HTERT RPE-1 (cell line): ENCODE measurements around the gene TBC1D8B.
"Not testable (repeated sequence)": the region's sequence is repeated elsewhere in the genome, so short reads cannot be mapped to it uniquely, and the experiment has no call there.

Experiments used
- in situ Hi-C: fragments of 300-500 bp; cut with MboI; formaldehyde crosslinking; loops from 4 replicates; pipeline ENCODE4 v1.14.3; 2020; ENCODE audit warnings: low sequenced_read_pairs

The TBC1D8B gene

DNA sequence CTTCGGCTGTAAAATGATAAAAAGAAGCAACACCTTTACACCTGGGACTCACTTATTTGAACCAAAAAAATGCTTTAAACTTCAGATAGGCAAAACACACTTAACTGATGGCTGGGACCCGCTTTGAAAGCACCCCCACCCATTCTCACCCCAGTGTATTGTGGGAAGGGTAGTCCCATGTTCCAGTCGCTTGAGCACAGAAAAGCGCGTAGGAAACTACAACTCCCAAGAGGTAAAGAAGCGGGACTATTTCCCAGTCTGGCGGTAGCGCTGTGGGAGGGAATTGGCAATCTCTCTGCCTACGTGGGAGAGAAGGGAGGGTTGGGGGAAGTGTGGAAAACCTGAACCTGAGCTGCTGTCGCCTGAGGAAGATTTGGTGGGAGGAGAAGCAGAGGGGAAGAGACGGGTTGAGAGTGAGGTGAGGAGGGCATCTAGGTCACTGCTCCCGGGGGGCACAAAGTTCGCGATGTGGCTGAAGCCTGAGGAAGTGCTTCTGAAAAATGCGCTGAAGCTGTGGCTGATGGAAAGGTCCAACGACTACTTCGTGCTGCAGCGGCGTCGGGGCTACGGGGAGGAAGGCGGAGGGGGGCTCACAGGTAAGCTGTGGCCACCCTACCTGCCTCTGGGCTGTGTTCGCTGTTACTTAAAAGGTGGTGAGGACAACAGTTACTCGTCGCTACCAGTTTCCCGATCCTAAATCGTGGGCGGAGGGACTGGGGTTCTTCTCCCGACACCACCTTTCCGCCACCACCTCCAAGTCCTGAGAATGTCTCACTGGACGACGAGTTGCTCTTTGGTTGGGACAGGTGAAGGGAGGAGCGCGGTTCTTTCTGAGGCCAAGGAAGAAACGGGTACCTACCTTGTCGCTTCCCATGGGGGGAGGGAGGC, at the start of gene TBC1D8B:
TBC1D8B (plus strand) TSS at position 286 of the 888 bp plus-strand sequence; CDS start at position 467, 181 bp downstream.
- in situ Hi-C loops, result no loop called here

GRCh38 chrX:106769288-106769687, 33.2 kb upstream of the TBC1D8B start:
- in situ Hi-C loops, result not testable (repeated sequence)

- in situ Hi-C loops, result no loop called here
Observed at GRCh38 chrX:106774981-106775380, 27.5 kb upstream of the TBC1D8B start.

GRCh38 chrX:106780264-106780663, 22.2 kb upstream of the TBC1D8B start:
- in situ Hi-C loops, result no loop called here

- in situ Hi-C loops, result no loop called here
Observed at GRCh38 chrX:106780664-106781377, 21.7 kb upstream of the TBC1D8B start.

DNA sequence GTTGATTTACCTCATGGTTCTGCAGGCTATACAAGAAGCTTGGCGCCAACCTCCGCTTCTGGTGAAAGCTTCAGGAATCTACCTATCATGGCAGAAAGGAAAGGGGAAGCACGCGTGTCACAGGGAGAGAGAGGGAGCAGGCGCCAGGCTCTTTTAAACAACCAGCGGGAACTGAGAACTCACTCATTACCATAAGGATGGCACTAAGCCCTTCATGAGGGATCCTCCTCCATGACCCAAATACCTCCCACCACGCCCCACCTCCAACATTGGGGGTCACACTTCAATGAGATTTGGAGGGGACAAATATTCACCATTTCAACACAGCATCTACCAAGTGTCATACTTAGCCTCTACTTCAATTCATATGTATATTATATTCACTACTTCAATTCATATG, 18.8 kb upstream of the TBC1D8B start:
- in situ Hi-C loops, result no loop called here

- in situ Hi-C loops, result no loop called here
Observed at GRCh38 chrX:106791495-106791894, 11.0 kb upstream of the TBC1D8B start.

- in situ Hi-C loops, result no loop called here
Observed at GRCh38 chrX:106802063-106802387, 448 bp upstream of the TBC1D8B start.

- in situ Hi-C loops, result no loop called here
Observed at GRCh38 chrX:106811131-106811910, 8.8 kb downstream of the TBC1D8B start.

DNA sequence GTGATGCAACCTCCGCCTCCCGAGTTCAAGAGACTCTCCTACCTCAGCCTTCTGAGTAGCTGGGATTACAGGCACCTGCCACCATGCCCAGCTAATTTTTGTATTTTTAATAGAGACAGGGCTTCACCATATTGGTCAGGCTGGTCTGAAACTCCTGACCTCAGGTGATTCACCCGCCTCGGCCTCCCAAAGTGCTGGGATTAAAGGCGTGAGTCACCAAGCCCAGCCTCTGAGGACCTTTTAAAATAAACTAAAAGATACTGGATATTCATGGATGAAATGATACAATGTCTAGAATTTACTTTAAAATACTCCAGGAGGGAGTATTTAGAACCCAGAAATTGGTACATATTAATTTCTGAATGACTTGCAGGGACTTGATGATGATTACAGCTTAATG, 10.5 kb downstream of the TBC1D8B start:
- in situ Hi-C loops, result not testable (repeated sequence)

GRCh38 chrX:106814093-106814492, 11.6 kb downstream of the TBC1D8B start:
- in situ Hi-C loops, result not testable (repeated sequence)

- in situ Hi-C loops, result no loop called here
Observed at GRCh38 chrX:106862972-106863688, 60.7 kb downstream of the TBC1D8B start.

GRCh38 chrX:106863697-106864096, 61.2 kb downstream of the TBC1D8B start:
- in situ Hi-C loops, result no loop called here

- in situ Hi-C loops, result not testable (repeated sequence)
Observed at GRCh38 chrX:106872796-106873195, 70.3 kb downstream of the TBC1D8B start.

DNA sequence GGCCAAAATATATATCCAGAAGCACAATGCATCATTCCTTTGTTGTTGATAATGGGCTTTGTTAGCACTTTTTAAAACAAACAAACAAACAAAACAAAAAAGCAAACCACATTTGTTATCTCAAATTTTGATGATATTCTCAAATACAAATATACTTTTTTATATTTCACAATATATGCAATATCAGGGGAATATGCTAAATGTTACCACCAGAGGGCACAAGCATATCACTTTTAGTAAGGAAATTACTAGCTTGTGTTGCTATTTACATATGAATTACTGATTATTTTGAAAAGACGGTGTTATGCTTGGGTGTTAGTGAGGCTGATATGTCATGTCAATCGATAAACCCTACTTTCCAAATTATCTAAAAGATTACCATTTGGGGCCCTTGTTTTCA, 71.6 kb downstream of the TBC1D8B start:
- in situ Hi-C loops, result no loop called here

- in situ Hi-C loops, result no loop called here
Observed at GRCh38 chrX:106875151-106875550, 72.7 kb downstream of the TBC1D8B start.

DNA sequence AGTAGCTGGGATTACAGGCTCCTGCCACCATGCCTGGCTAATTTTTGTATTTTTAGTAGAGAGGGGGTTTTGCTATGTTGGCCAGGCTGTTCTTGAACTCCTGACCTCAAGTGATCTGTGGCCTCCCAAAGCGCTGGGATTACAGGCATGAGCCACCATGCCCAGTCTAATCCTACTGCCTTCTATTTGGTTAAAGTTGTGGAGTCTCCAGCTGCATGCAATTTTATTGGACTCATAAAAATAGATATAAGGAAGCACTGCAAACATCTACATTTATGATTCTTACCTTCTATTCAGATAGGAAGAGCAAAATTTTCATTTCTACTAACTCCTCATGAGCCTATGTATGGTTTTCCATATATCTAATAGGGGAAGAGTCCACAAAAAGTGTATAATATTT, 87.0 kb downstream of the TBC1D8B start:
- in situ Hi-C loops, result no loop called here

DNA sequence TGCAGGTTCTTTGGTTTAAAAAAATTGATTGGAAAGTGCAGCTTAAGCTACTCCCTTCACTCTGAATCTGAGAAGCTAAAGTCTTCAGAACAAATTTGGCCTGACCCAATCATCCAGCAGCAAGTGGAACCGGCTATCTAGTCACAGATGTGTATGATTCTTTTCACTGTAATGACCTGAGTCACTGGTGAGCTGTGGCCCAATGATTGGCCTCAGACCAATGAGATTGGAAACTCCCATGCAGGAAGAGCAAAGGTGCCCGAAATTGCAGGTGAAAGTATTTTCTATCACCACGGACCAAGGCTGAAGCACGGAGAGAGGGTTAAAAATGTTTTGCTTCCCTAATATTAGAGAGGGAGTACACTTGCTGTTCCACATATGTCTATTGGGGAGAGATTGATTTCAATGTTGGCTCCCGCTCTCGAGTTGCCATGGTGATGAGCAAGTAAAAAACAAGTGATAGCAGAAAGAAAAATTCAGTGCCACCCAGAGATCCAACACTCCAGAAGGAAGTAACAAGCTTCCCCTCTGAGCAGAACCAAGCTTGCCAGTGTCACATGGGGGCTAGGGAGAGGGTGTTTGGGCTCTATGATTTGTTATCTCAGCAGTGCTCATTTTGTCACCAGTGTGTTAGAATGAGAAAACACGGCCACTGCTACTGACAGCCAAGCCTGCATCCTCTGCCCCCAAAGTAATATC, 89.4 kb downstream of the TBC1D8B start:
- in situ Hi-C loops, result no loop called here

DNA sequence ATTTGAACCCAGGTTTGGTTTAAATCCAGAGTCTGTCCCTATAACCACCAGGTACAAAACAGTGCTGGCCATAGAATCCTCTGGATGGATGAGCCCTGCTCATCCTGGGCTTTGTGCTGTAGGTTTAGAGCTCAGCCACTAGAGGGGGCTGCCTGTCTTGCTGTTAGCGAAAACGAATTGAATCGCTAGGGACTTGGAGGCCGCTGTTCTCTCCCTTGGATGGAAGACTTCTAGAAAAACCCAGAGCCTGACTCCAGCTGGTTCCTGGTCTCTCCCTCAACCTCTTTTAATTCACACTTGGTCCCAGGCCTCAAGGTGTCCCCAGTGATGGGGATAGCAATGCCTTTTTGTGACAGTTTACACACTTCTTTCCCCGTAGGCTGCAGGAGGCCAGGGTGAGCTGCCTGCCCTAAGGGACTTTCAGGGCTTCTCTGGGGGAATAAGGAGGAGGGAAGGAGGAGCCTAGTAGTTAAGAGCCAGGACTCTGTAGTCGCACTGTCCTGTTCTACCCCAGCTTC, 92.0 kb downstream of the TBC1D8B start:
- in situ Hi-C loops, result no loop called here

DNA sequence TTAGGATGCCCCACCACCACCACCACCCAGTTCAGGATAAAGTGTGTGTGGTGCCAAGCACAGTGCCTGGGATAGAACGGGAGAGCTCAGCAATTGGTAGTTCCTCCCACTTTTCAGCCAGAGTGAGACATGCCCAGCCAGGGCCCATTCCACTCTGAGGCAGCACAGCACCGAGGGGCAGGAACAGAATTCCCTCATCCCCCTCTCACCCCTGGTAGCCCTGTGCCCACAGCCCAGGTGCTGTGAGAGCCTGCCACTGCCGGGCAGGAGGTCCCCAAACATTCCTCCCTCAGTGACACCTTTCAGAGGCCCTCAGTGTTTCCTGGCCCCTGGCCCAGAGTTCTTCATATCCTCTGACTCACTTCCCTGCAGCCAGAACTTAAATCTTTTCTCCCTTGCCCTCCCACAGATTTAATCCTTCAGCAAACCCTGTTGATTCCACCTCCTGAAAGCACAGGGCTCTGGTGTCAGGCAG, 92.5 kb downstream of the TBC1D8B start:
- in situ Hi-C loops, result no loop called here
